HG02763 (cell line): ENCODE data around the gene FZR1.

ENCODE experiments used
- ATAC-seq: cut with Tn5 transposase; IDR thresholded peaks from one replicate; pipeline ENCODE4 v1.9.1; 2021; ENCODE audit warnings: mild to moderate bottlenecking, moderate library complexity; ENCODE audit not compliant: unreplicated experiment

Gene FZR1

GRCh38 chr19:3513229-3514140 lies 7.4 kb downstream of the FZR1 start:
- no peak for ATAC-seq

- no peak for ATAC-seq
Observed at GRCh38 chr19:3514930-3515329, 8.8 kb downstream of the FZR1 start.

GRCh38 chr19:3515891-3516422 lies 9.8 kb downstream of the FZR1 start:
- ATAC-seq = no peak

GRCh38 chr19:3516675-3517207 lies 10.6 kb downstream of the FZR1 start:
- no peak for ATAC-seq

GRCh38 chr19:3517638-3518037 lies 11.5 kb downstream of the FZR1 start:
- ATAC-seq = no peak

- no peak for ATAC-seq
Observed at GRCh38 chr19:3518255-3518654, 12.1 kb downstream of the FZR1 start.

- no peak for ATAC-seq
Observed at GRCh38 chr19:3518659-3519058, 12.5 kb downstream of the FZR1 start.

GRCh38 chr19:3519126-3519525 lies 13.0 kb downstream of the FZR1 start:
- no peak for ATAC-seq

GRCh38 chr19:3520166-3521103 lies 14.3 kb downstream of the FZR1 start:
- no peak for ATAC-seq

- no peak for ATAC-seq
Observed at GRCh38 chr19:3521104-3521445, 15.0 kb downstream of the FZR1 start.

GRCh38 chr19:3522421-3523360 lies 16.6 kb downstream of the FZR1 start:
- no peak for ATAC-seq

GRCh38 chr19:3523361-3524077 lies 17.4 kb downstream of the FZR1 start:
- ATAC-seq = no peak

- ATAC-seq = no peak
Observed at GRCh38 chr19:3524078-3524842, 18.1 kb downstream of the FZR1 start.

GRCh38 chr19:3524904-3525451 lies 18.9 kb downstream of the FZR1 start:
- no peak for ATAC-seq

- ATAC-seq = no peak
Observed at GRCh38 chr19:3526507-3527237, 20.6 kb downstream of the FZR1 start.

- ATAC-seq = no peak
Observed at GRCh38 chr19:3527238-3527910, 21.3 kb downstream of the FZR1 start.

GRCh38 chr19:3528080-3528479 lies 22.0 kb downstream of the FZR1 start:
- ATAC-seq = no peak
